Amygdala (tissue), 56 donors: ENCODE data around the gene GAA.
"Not testable (repeated sequence)": the region's sequence is repeated elsewhere in the genome, so short reads cannot be mapped to it uniquely, and the experiment has no call there.

ENCODE experiments used
- DNase-seq, 56 donors: peaks; one replicate each; lab custom pipeline; 2025; lab: John Stamatoyannopoulos, UW

GAA gene

GRCh38 chr17:80138856-80139426 lies 37.6 kb downstream of the GAA start:
- DNase-seq, result no peak

GRCh38 chr17:80141463-80142165 lies 40.2 kb downstream of the GAA start:
- DNase-seq, result no peak

GRCh38 chr17:80142929-80143328 lies 41.5 kb downstream of the GAA start:
- DNase-seq, result no peak

- DNase-seq, result no peak
Observed at GRCh38 chr17:80145076-80146075, 44.0 kb downstream of the GAA start.

GRCh38 chr17:80146121-80147034 lies 45.0 kb downstream of the GAA start:
- DNase-seq, result peak in 10 of 56 donors; percentile 4 to 66 (median 51)

GRCh38 chr17:80147035-80147822 lies 45.8 kb downstream of the GAA start, which contains the start of gene EIF4A3:
Gene EIF4A3 (minus strand): TSS chr17:80147128. CDS start chr17:80146961, 167 bp downstream.
- peak; percentile 60 to 99 (median 96) for DNase-seq

GRCh38 chr17:80151333-80151732 lies 50.0 kb downstream of the GAA start:
- peak in 1 of 56 donors; percentile 16 for DNase-seq

GRCh38 chr17:80152081-80152702 lies 50.8 kb downstream of the GAA start:
- no peak for DNase-seq

- DNase-seq, result no peak
Observed at GRCh38 chr17:80153004-80153403, 51.6 kb downstream of the GAA start.

- no peak for DNase-seq
Observed at GRCh38 chr17:80154166-80154565, 52.8 kb downstream of the GAA start.

GRCh38 chr17:80155600-80155999 lies 54.2 kb downstream of the GAA start:
- DNase-seq, result not testable (repeated sequence)

- no peak for DNase-seq
Observed at GRCh38 chr17:80158846-80159245, 57.5 kb downstream of the GAA start.

GRCh38 chr17:80160536-80160935 lies 59.2 kb downstream of the GAA start:
- DNase-seq, result no peak

GRCh38 chr17:80163336-80163735 lies 62.0 kb downstream of the GAA start:
- no peak for DNase-seq

GRCh38 chr17:80164185-80164584 lies 62.8 kb downstream of the GAA start:
- peak in 5 of 56 donors; percentile 3 to 50 (median 25) for DNase-seq

GRCh38 chr17:80166446-80166845 lies 65.1 kb downstream of the GAA start:
- no peak for DNase-seq

GRCh38 chr17:80168371-80168770 lies 67.0 kb downstream of the GAA start:
- DNase-seq, result peak in 2 of 56 donors; percentile 8 to 13

GRCh38 chr17:80169107-80169506 lies 67.7 kb downstream of the GAA start:
- no peak for DNase-seq
